OCI-LY7 (cell line): ENCODE measurements around the gene MRPS34.

Source experiments
- CTCF ChIP-seq: fragments of 200-600 bp; sonication (generic); conservative IDR thresholded peaks from 2 replicates; pipeline ENCODE4 v1.5.1; 2014; ENCODE audit warnings: mild to moderate bottlenecking, antibody characterized with exemption, low read length, moderate library complexity, mixed read lengths
- EZH2phosphoT487 ChIP-seq: fragments of 200-600 bp; sonication (generic); IDR thresholded peaks from 2 replicates; pipeline ENCODE4 v1.6.1; 2018; ENCODE audit warnings: low read depth, borderline replicate concordance, mild to moderate bottlenecking, mixed run types, antibody characterized with exemption, low read length, moderate library complexity, mixed read lengths

GRCh38 chr16:1754204-1754603 is 18.7 kb downstream of the MRPS34 start:
- TF ChIP-seq CTCF (no peak), EZH2phosphoT487 (no peak)
